GM12865 (cell line): ENCODE results near the gene JAZF1.

Experiments used
- DNase-seq: peaks from one replicate; pipeline ENCODE4 v3.0.0; 2010; ENCODE audit warnings: low read depth
- H3K4me3 ChIP-seq: 2 replicates; pipeline ENCODE4 v1.5.1; 2011; ENCODE audit warnings: mild to moderate bottlenecking, low read depth, low read length, control low read depth
- TF ChIP-seq, protein P1 (sequence below): IDR thresholded peaks from 2 replicates; pipeline ENCODE4 v1.5.1; 2011; ENCODE audit warnings: low read length, control low read depth, low read depth, inconsistent platforms; ENCODE audit not compliant: insufficient read depth; ENCODE audit errors: missing control alignments

Gene JAZF1

GRCh38 chr7:28032738-28033380 is 147.7 kb downstream of the JAZF1 start:
- H3K4me3 ChIP-seq, result no peak overlapping the region
- DNase-seq, result no peak
- TF ChIP-seq, protein P1, sequence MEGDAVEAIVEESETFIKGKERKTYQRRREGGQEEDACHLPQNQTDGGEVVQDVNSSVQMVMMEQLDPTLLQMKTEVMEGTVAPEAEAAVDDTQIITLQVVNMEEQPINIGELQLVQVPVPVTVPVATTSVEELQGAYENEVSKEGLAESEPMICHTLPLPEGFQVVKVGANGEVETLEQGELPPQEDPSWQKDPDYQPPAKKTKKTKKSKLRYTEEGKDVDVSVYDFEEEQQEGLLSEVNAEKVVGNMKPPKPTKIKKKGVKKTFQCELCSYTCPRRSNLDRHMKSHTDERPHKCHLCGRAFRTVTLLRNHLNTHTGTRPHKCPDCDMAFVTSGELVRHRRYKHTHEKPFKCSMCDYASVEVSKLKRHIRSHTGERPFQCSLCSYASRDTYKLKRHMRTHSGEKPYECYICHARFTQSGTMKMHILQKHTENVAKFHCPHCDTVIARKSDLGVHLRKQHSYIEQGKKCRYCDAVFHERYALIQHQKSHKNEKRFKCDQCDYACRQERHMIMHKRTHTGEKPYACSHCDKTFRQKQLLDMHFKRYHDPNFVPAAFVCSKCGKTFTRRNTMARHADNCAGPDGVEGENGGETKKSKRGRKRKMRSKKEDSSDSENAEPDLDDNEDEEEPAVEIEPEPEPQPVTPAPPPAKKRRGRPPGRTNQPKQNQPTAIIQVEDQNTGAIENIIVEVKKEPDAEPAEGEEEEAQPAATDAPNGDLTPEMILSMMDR, result no peak

GRCh38 chr7:28029051-28029450 is 151.5 kb downstream of the JAZF1 start:
- no peak for DNase-seq
- TF ChIP-seq, protein P1, result no peak
- no peak overlapping the region for H3K4me3 ChIP-seq

- H3K4me3 ChIP-seq, result no peak overlapping the region
- no peak for DNase-seq
- TF ChIP-seq, protein P1, result no peak
These were observed 152.1 kb downstream of the JAZF1 start for GRCh38 chr7:28028471-28028870.

GRCh38 chr7:28026237-28026636 is 154.4 kb downstream of the JAZF1 start:
- H3K4me3 ChIP-seq, result no peak overlapping the region
- TF ChIP-seq, protein P1, result no peak
- no peak for DNase-seq

DNA sequence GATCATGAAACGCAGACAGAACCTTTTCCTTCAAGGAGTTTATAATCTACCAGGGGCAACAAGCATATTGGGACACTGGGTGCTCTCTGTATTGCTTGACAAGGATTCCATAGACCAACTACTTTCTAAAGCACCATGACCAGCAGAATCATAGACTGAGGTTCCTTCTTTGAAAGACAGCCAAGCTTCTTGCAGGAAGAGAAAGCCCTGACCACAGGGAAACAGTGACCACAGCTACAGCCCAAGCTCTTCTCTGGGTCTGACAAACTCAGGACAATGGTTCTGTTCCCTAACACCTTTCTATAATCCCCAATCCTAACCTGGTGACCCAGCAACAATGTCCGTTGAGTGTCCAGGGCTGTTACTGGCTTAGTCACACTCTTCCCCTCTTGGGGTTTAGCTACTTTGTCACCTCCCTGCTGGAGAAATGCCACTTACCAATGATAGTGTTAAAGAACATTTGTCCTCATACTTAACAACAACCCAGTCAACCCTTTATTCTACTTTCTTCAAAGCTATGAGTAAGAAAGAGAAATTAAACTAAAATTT is 155.7 kb downstream of the JAZF1 start:
- H3K4me3 ChIP-seq, result no peak overlapping the region
- DNase-seq, result no peak
- TF ChIP-seq, protein P1, result no peak

- TF ChIP-seq, protein P1, result peak; percentile 91
- DNase-seq, result peak; percentile 77
- H3K4me3 ChIP-seq, result no peak overlapping the region
These were observed 160.2 kb downstream of the JAZF1 start for GRCh38 chr7:28020302-28020940.
